ENCODE results near the gene ARHGEF37. TPM values are rescaled to one million over a fixed set of nuclear protein-coding genes. Genes with fewer than 3 reads are reported as not detected.
A peak's percentile ranks its signal among the peaks of the same experiment; 100 is the strongest.

The ARHGEF37 gene
- total RNA-seq, 1 donor from 2014 or later, result 13.5 TPM

GRCh38 chr5:149622466-149622865 is 41.2 kb downstream of the ARHGEF37 start:
- intact Hi-C loops (cut with DNase I), result no loop called here

GRCh38 chr5:149623473-149623872 is 42.2 kb downstream of the ARHGEF37 start:
- intact Hi-C loops (cut with DNase I), result no loop called here
- no peak for TF ChIP-seq CTCF (IDR thresholded peaks at IDR 0.05)
- no peak for DNase-seq

More at GRCh38 chr5:149622466-149622865, 41.2 kb downstream of the ARHGEF37 start:
- Histone ChIP-seq H3K9me3 (no peaks in the 10 kb centered on the region), H3K4me3 (no peak overlapping the region), H3K27me3 (ENCODE audit: low read depth) (no peaks in the 10 kb centered on the region), H3K4me1 (no peaks in the 10 kb centered on the region), H3K27ac (no peak overlapping the region), H3K36me3 (peaks cover 89% of the 10 kb centered on the region)
- ATAC-seq (no peak), DNase-seq (no peak)
- no peak for TF ChIP-seq CTCF (IDR thresholded peaks at IDR 0.05)

GRCh38 chr5:149627070-149627469 is 45.8 kb downstream of the ARHGEF37 start:
- intact Hi-C loops (cut with DNase I), result no loop called here
- TF ChIP-seq CTCF (IDR thresholded peaks at IDR 0.05), result no peak
- peaks cover 6% of the 10 kb centered on the region for H3K4me1 ChIP-seq
- no peaks in the 10 kb centered on the region for H3K9me3 ChIP-seq
- no peaks in the 10 kb centered on the region for H3K27me3 ChIP-seq (ENCODE audit: low read depth)
- H3K4me3 ChIP-seq, result no peak overlapping the region
- peaks cover 57% of the 10 kb centered on the region for H3K36me3 ChIP-seq
- DNase-seq (no peak), ATAC-seq (no peak)
- no peak overlapping the region for H3K27ac ChIP-seq

More at GRCh38 chr5:149623473-149623872, 42.2 kb downstream of the ARHGEF37 start:
- no peak for ATAC-seq
- H3K27ac ChIP-seq, result no peak overlapping the region
- H3K9me3 ChIP-seq, result no peaks in the 10 kb centered on the region
- peaks cover 79% of the 10 kb centered on the region for H3K36me3 ChIP-seq
- no peaks in the 10 kb centered on the region for H3K27me3 ChIP-seq (ENCODE audit: low read depth)
- no peak overlapping the region for H3K4me3 ChIP-seq
- H3K4me1 ChIP-seq, result peaks cover 3% of the 10 kb centered on the region

- H3K4me3 ChIP-seq, result no peak overlapping the region
- intact Hi-C loops (cut with DNase I), result no loop called here
- no peaks in the 10 kb centered on the region for H3K27me3 ChIP-seq (ENCODE audit: low read depth)
- H3K4me1 ChIP-seq, result peaks cover 6% of the 10 kb centered on the region
- peaks cover 45% of the 10 kb centered on the region for H3K36me3 ChIP-seq
- H3K9me3 ChIP-seq, result no peaks in the 10 kb centered on the region
- peak overlapping the region; percentile 36 for H3K27ac ChIP-seq
- DNase-seq, result no peak
- no peak for TF ChIP-seq CTCF (IDR thresholded peaks at IDR 0.05)
- peak; percentile 42 to 68 for ATAC-seq
These were observed 46.9 kb downstream of the ARHGEF37 start for GRCh38 chr5:149628221-149628620.

GRCh38 chr5:149628846-149629388 is 47.6 kb downstream of the ARHGEF37 start:
- Histone ChIP-seq H3K27me3 (ENCODE audit: low read depth) (no peaks in the 10 kb centered on the region), H3K36me3 (peaks cover 38% of the 10 kb centered on the region), H3K9me3 (no peaks in the 10 kb centered on the region), H3K27ac (no peak overlapping the region), H3K4me1 (peaks cover 6% of the 10 kb centered on the region), H3K4me3 (no peak overlapping the region)
- intact Hi-C loops (cut with DNase I), result no loop called here
- TF ChIP-seq CTCF (IDR thresholded peaks at IDR 0.05), result no peak
- DNase-seq (no peak), ATAC-seq (no peak)

Measured in lower lobe of right lung (tissue), 2 donors.